ENCODE data around the gene RAP1GAP2. TPM values are rescaled to one million over a fixed set of nuclear protein-coding genes. Genes with fewer than 3 reads are reported as not detected.

Gene RAP1GAP2
- total and polyA plus RNA-seq, 2 of the 8 experiments (the other 6 are each of a cell fraction or from before 2014, with no cell fraction given) = 24.0 to 63.8 TPM

DNA sequence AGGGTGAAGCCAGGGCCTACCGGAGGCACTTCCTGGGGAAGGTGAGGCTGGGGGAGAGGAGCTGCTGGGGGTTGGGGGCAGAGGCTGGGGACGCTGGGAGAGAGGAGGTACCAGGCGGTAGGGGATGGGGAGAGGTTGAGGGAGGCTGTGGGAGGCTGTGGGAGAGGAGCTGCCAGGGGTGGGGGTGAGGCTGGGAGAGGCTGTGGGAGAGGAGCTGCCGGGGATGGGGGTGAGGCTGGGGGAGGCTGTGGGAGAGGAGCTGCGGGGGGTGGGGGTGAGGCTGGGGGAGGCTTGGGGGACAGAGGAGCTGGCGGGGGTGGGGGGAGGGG, 167.8 kb downstream of the RAP1GAP2 start:
- ChIA-PET CTCF (ENCODE audit: partially characterized antibody) (interaction anchor here (0.6 to 1.3 kb wide), 6 partner anchors 27 to 481 kb away, joined by 3 to 4 read pairs (median 3); no protein-coding TSS in a partner anchor), POLR2A (ENCODE audit: partially characterized antibody) (interaction anchor here (0.6 to 1.5 kb wide), 2 partner anchors 8 to 9 kb away, joined by 3 read pairs; no protein-coding TSS in a partner anchor)
- H3K4ac ChIP-seq (replicated peaks; ENCODE audit: insufficient read length, low read depth, low read length) = no peak overlapping the region
- FAIRE-seq (no peak), DNase-seq (ENCODE audit: low read depth in 1 of 2, low spot score in 2 of 2) (no peak)
- no peak overlapping the region for H3K27ac ChIP-seq (ENCODE audit: low read depth, low read length)
- H4K20me1 ChIP-seq (replicated peaks in 1 of 2; ENCODE audit: control insufficient read depth in 1 of 2, insufficient read depth in 2 of 2, low read length in 2 of 2) = peaks cover 0 to 4% of the 10 kb centered on the region in 2 experiments
- no peak overlapping the region for H2AK5ac ChIP-seq (ENCODE audit: low read depth, low read length)
- no peak overlapping the region; the same call in 1 of the 2 replicates for H4K8ac ChIP-seq (ENCODE audit: extremely low read depth, insufficient read depth, low read length)
- H3K56ac ChIP-seq (replicated peaks; ENCODE audit: insufficient read length, low read depth, low read length) = no peak overlapping the region
- no peak overlapping the region for H3K14ac ChIP-seq (ENCODE audit: insufficient read length)
- H2BK20ac ChIP-seq (ENCODE audit: low read length) = no peak overlapping the region
- H3K4me1 ChIP-seq (replicated peaks in 1 of 4; ENCODE audit: control insufficient read depth in 3 of 4, insufficient read depth in 4 of 4, low read length in 3 of 4) = peaks cover 2 to 13% (median 3%) of the 10 kb centered on the region in 4 experiments; a peak in 3 of 7 replicates
- no peaks in the 10 kb centered on the region for H3K9me3 ChIP-seq (ENCODE audit: insufficient read depth in 2 of 2, low read depth in 1 of 2, low read length in 1 of 2)
- no CpG with 5 or more reads among the region's 6 CpGs for WGBS, 2 experiments (ENCODE audit: extremely low coverage in 1 of 2, insufficient coverage in 1 of 2, insufficient read length in 1 of 2, insufficient replicate concordance in 2 of 2, low coverage in 1 of 2, low lambda C conversion rate in 2 of 2, missing lambda C conversion rate in 1 of 2)
- H2BK15ac ChIP-seq (ENCODE audit: low read length) = no peak overlapping the region
- H3K23ac ChIP-seq (ENCODE audit: insufficient read length) = no peak overlapping the region
- no peak overlapping the region for H2BK12ac ChIP-seq (ENCODE audit: low read depth, low read length)
- peaks cover 2% of the 10 kb centered on the region for H3K79me1 ChIP-seq (ENCODE audit: low read depth, low read length)
- no peaks in the 10 kb centered on the region for H3K27me3 ChIP-seq (replicated peaks in 1 of 4; ENCODE audit: control insufficient read depth in 3 of 4, extremely low read depth in 1 of 4, insufficient read depth in 3 of 4, low read length in 3 of 4)
- H2BK5ac ChIP-seq (ENCODE audit: low read depth, low read length) = 0 out of 2 replicates have a peak overlapping the region, but pooled peaks have one; percentile 5
- H2BK120ac ChIP-seq (replicated peaks; ENCODE audit: low read depth, low read length) = no peak overlapping the region
- H2AFZ ChIP-seq (ENCODE audit: low read length) = no peak overlapping the region
- H3K9ac ChIP-seq (replicated peaks in 1 of 4; ENCODE audit: extremely low read depth in 1 of 4, low read depth in 3 of 4, low read length in 3 of 4) = no peak overlapping the region
- H4K91ac ChIP-seq (replicated peaks; ENCODE audit: insufficient read length, low read length) = no peak overlapping the region
- TF ChIP-seq NANOG (IDR thresholded peaks at IDR 0.05; ENCODE audit: insufficient read depth, low read depth, low read length, poor library complexity, severe bottlenecking) = no peak
- TF ChIP-seq EGR1 (IDR thresholded peaks at IDR 0.05; ENCODE audit: borderline replicate concordance, low read depth, low read length) = no peak
- no peak for TF ChIP-seq POU5F1 (IDR thresholded peaks at IDR 0.05; ENCODE audit: low read depth, low read length)
- TF ChIP-seq SRF (IDR thresholded peaks at IDR 0.05; ENCODE audit: low read depth, low read length) = no peak
- TF ChIP-seq MAFK (IDR thresholded peaks at IDR 0.05; ENCODE audit: low read depth, low read length) = no peak
- TF ChIP-seq CHD2 (IDR thresholded peaks at IDR 0.05; ENCODE audit: low read length) = no peak
- TF ChIP-seq, protein P1, sequence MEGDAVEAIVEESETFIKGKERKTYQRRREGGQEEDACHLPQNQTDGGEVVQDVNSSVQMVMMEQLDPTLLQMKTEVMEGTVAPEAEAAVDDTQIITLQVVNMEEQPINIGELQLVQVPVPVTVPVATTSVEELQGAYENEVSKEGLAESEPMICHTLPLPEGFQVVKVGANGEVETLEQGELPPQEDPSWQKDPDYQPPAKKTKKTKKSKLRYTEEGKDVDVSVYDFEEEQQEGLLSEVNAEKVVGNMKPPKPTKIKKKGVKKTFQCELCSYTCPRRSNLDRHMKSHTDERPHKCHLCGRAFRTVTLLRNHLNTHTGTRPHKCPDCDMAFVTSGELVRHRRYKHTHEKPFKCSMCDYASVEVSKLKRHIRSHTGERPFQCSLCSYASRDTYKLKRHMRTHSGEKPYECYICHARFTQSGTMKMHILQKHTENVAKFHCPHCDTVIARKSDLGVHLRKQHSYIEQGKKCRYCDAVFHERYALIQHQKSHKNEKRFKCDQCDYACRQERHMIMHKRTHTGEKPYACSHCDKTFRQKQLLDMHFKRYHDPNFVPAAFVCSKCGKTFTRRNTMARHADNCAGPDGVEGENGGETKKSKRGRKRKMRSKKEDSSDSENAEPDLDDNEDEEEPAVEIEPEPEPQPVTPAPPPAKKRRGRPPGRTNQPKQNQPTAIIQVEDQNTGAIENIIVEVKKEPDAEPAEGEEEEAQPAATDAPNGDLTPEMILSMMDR (IDR thresholded peaks at IDR 0.05; ENCODE audit: control extremely low read depth in 1 of 3, insufficient read depth in 1 of 3, low read depth in 1 of 3, low read length in 3 of 3) = no peak
- no peak for TF ChIP-seq GTF2F1 (IDR thresholded peaks at IDR 0.05; ENCODE audit: borderline replicate concordance, low read depth, low read length)
- H3K4me3 ChIP-seq (ENCODE audit: extremely low read depth in 1 of 4, insufficient read depth in 2 of 4, low read depth in 3 of 4, low read length in 4 of 4) = no peak overlapping the region
- H3K18ac ChIP-seq (ENCODE audit: extremely low read depth, low read length) = no peak overlapping the region
- no peaks in the 10 kb centered on the region for H3K79me2 ChIP-seq (ENCODE audit: control insufficient read depth in 1 of 2, insufficient read depth in 2 of 2, low read length in 2 of 2)
- H3K36me3 ChIP-seq (ENCODE audit: control insufficient read depth in 2 of 4, insufficient read depth in 4 of 4, low read length in 3 of 4) = peaks cover 0 to 12% (median 4%) of the 10 kb centered on the region in 4 experiments; a peak in 3 of 8 replicates
- no peaks in the 10 kb centered on the region for H3K23me2 ChIP-seq (ENCODE audit: low read depth, low read length)
- H4K5ac ChIP-seq (ENCODE audit: insufficient read length, low read depth, low read length) = no peak overlapping the region
- no peak overlapping the region for H3K4me2 ChIP-seq (ENCODE audit: insufficient read depth in 1 of 2, low read depth in 2 of 2, low read length in 2 of 2)
